ENCODE measurements around the gene PSME4.
A peak's percentile ranks its signal among the peaks of the same experiment; 100 is the strongest.
"Not testable (repeated sequence)": the region's sequence is repeated elsewhere in the genome, so short reads cannot be mapped to it uniquely, and the experiment has no call there.

The PSME4 gene

GRCh38 chr2:53961478-53962216 is 9.1 kb downstream of the PSME4 start:
- not testable (repeated sequence) for DNase-seq

GRCh38 chr2:53960476-53960875 is 10.3 kb downstream of the PSME4 start:
- no peak for DNase-seq

- no peak for DNase-seq
Observed at GRCh38 chr2:53958443-53958842, 12.3 kb downstream of the PSME4 start.

- DNase-seq: no peak
Observed at GRCh38 chr2:53952519-53952918, 18.3 kb downstream of the PSME4 start.

GRCh38 chr2:53949457-53949856 is 21.3 kb downstream of the PSME4 start:
- DNase-seq: no peak

GRCh38 chr2:53945538-53945937 is 25.3 kb downstream of the PSME4 start:
- DNase-seq: no peak

- DNase-seq: no peak
Observed at GRCh38 chr2:53944542-53944941, 26.3 kb downstream of the PSME4 start.

- DNase-seq: no peak
Observed at GRCh38 chr2:53942280-53942679, 28.5 kb downstream of the PSME4 start.

GRCh38 chr2:53941749-53942148 is 29.0 kb downstream of the PSME4 start:
- DNase-seq: no peak

GRCh38 chr2:53939656-53940055 is 31.1 kb downstream of the PSME4 start:
- DNase-seq: no peak

- DNase-seq: no peak
Observed at GRCh38 chr2:53938904-53939303, 31.9 kb downstream of the PSME4 start.

- no peak for DNase-seq
Observed at GRCh38 chr2:53933329-53933728, 37.5 kb downstream of the PSME4 start.

GRCh38 chr2:53926321-53926720 is 44.5 kb downstream of the PSME4 start:
- DNase-seq: not testable (repeated sequence)

GRCh38 chr2:53913721-53914120 is 57.1 kb downstream of the PSME4 start:
- peak; percentile 49 for DNase-seq

- DNase-seq: no peak
Observed at GRCh38 chr2:53911434-53912189, 59.2 kb downstream of the PSME4 start.

- DNase-seq: no peak
Observed at GRCh38 chr2:53907582-53907981, 63.2 kb downstream of the PSME4 start.

GRCh38 chr2:53905396-53905795 is 65.4 kb downstream of the PSME4 start:
- no peak for DNase-seq

GRCh38 chr2:53903011-53903410 is 67.8 kb downstream of the PSME4 start:
- DNase-seq: no peak

- no peak for DNase-seq
Observed at GRCh38 chr2:53901192-53901591, 69.6 kb downstream of the PSME4 start.

GRCh38 chr2:53896864-53897263 is 73.9 kb downstream of the PSME4 start:
- no peak for DNase-seq

- no peak for DNase-seq
Observed at GRCh38 chr2:53886406-53887280, 84.2 kb downstream of the PSME4 start.

- DNase-seq: no peak
Observed at GRCh38 chr2:53884883-53885282, 85.9 kb downstream of the PSME4 start.

GRCh38 chr2:53881986-53882385 is 88.8 kb downstream of the PSME4 start:
- DNase-seq: no peak

Measured in stimulated activated CD4-positive, alpha-beta T cell treated with anti-CD3 and anti-CD28 coated beads, Interleukin-1b, Interleukin-23, amount 100 ng/mL, for 48 hours (primary cell).